RWPE1 (cell line): ENCODE measurements around the gene GNB1L.

Experiments
- CTCF ChIA-PET: fragments of 350-600 bp; sonication (Branson Sonifier 250); formaldehyde crosslinking; extraction: SDS; loops from one replicate; lab custom pipeline; 2021; lab: Yijun Ruan, JAX
- POLR2A ChIA-PET: fragments of 400-600 bp; formaldehyde crosslinking; extraction: SDS; loops from one replicate; lab custom pipeline; 2020; ENCODE audit warnings: antibody characterized with exemption; ENCODE audit not compliant: low non-redundant PET; lab: Yijun Ruan, JAX
- DNase-seq: peaks from one replicate; pipeline ENCODE4 v3.0.0; 2012; ENCODE audit warnings: low spot score
- H3K27ac ChIP-seq: fragments of 450-650 bp; 2 replicates; pipeline ENCODE4 v1.5.1; 2017
- TF ChIP-seq, protein P1 (sequence below): fragments of 450-650 bp; conservative IDR thresholded peaks from 2 replicates; pipeline ENCODE4 v1.5.1; 2017; ENCODE audit warnings: low read depth, mild to moderate bottlenecking

The GNB1L gene

DNA sequence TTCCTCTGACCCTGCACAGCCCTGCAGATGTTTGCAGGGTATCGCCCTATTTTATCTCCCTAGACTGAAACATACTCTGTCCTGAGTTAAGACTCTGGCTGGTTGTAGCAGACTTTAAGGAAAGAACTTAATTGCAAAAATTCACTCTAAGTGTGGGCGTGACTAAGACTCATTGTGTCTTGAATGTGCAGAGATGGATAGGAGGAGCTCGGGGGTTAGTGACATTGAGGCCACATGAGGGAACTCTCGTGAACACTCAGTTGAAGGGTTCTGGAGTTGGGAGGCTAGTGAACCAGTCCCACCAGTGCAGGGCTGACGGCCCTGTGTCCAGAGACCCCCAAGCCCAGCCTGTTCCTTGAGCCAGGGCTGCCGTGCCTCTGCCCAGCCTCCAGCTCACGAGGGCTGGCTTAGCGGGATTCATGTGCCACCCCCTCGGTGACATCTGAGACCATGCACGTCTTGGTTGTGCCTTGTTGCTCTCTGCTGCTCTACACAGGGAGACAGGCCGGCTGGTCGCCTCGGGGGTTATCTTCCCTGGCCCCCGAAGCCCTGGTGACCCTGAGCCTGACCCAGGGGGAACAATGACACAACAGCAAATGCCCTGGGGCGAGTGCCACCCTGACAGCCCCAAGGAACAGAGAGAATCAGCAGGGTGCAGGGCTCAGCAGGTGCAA lies 105.5 kb downstream of the GNB1L start:
- POLR2A ChIA-PET, result no interaction called here
- CTCF ChIA-PET, result interaction anchor here (1.0 kb wide), 1 partner anchor 18 kb away, joined by 8 read pairs; no protein-coding TSS in a partner anchor

GRCh38 chr22:19748139-19748538 lies 106.5 kb downstream of the GNB1L start:
- TF ChIP-seq, protein P1, sequence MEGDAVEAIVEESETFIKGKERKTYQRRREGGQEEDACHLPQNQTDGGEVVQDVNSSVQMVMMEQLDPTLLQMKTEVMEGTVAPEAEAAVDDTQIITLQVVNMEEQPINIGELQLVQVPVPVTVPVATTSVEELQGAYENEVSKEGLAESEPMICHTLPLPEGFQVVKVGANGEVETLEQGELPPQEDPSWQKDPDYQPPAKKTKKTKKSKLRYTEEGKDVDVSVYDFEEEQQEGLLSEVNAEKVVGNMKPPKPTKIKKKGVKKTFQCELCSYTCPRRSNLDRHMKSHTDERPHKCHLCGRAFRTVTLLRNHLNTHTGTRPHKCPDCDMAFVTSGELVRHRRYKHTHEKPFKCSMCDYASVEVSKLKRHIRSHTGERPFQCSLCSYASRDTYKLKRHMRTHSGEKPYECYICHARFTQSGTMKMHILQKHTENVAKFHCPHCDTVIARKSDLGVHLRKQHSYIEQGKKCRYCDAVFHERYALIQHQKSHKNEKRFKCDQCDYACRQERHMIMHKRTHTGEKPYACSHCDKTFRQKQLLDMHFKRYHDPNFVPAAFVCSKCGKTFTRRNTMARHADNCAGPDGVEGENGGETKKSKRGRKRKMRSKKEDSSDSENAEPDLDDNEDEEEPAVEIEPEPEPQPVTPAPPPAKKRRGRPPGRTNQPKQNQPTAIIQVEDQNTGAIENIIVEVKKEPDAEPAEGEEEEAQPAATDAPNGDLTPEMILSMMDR, result no peak
- no peak overlapping the region for H3K27ac ChIP-seq
- no peak for DNase-seq
- CTCF ChIA-PET, result no interaction called here
- POLR2A ChIA-PET, result no interaction called here

More for the DNA sequence above, 105.5 kb downstream of the GNB1L start:
- no peak overlapping the region for H3K27ac ChIP-seq
- DNase-seq, result no peak
- TF ChIP-seq, protein P1, result no peak

GRCh38 chr22:19747551-19747950 lies 107.1 kb downstream of the GNB1L start:
- H3K27ac ChIP-seq, result no peak overlapping the region
- no peak for DNase-seq
- POLR2A ChIA-PET, result no interaction called here
- CTCF ChIA-PET, result no interaction called here
- TF ChIP-seq, protein P1, result no peak

GRCh38 chr22:19746726-19747125 lies 107.9 kb downstream of the GNB1L start:
- no peak for DNase-seq
- TF ChIP-seq, protein P1, result no peak
- CTCF ChIA-PET, result interaction anchor here (0.6 to 2.0 kb wide), 2 partner anchors 10 to 66 kb away, joined by 4 to 12 read pairs; no protein-coding TSS in a partner anchor
- H3K27ac ChIP-seq, result no peak overlapping the region
- POLR2A ChIA-PET, result no interaction called here

- H3K27ac ChIP-seq, result peak overlapping the region; percentile 27
- DNase-seq, result no peak
- ChIA-PET CTCF (interaction anchor here (2.0 kb wide), 1 partner anchor 11 kb away, joined by 12 read pairs; no protein-coding TSS in a partner anchor), POLR2A (no interaction called here)
- TF ChIP-seq, protein P1, result no peak
These were observed 109.2 kb downstream of the GNB1L start for GRCh38 chr22:19745155-19746101.

- no peak for DNase-seq
- CTCF ChIA-PET, result no interaction called here
- TF ChIP-seq, protein P1, result no peak
These were observed 110.2 kb downstream of the GNB1L start for GRCh38 chr22:19744350-19745006.

More at GRCh38 chr22:19744350-19745006, 110.2 kb downstream of the GNB1L start:
- POLR2A ChIA-PET, result interaction anchor here (0.5 kb wide), 1 partner anchor 169 kb away, joined by 3 read pairs; no protein-coding TSS in a partner anchor
- H3K27ac ChIP-seq, result peak overlapping the region; percentile 27; the same call in 1 of the 2 replicates
